HG03520 (cell line): ENCODE data around the gene PDE4B.
"Not testable (repeated sequence)": the region's sequence is repeated elsewhere in the genome, so short reads cannot be mapped to it uniquely, and the experiment has no call there.

Source experiments
- ATAC-seq: cut with Tn5 transposase; IDR thresholded peaks from one replicate; pipeline ENCODE4 v1.9.1; 2021; ENCODE audit warnings: mild to moderate bottlenecking, moderate library complexity; ENCODE audit not compliant: unreplicated experiment

PDE4B gene

GRCh38 chr1:66044912-66045311 lies 252.2 kb downstream of the PDE4B start:
- ATAC-seq: no peak

GRCh38 chr1:66046415-66046814 lies 253.7 kb downstream of the PDE4B start:
- no peak for ATAC-seq

- no peak for ATAC-seq
Observed at GRCh38 chr1:66048011-66048410, 255.3 kb downstream of the PDE4B start.

- no peak for ATAC-seq
Observed at GRCh38 chr1:66050123-66050522, 257.4 kb downstream of the PDE4B start.

GRCh38 chr1:66050633-66051032 lies 257.9 kb downstream of the PDE4B start:
- ATAC-seq: no peak

- ATAC-seq: no peak
Observed at GRCh38 chr1:66055092-66055491, 262.4 kb downstream of the PDE4B start.

GRCh38 chr1:66057448-66057847 lies 264.8 kb downstream of the PDE4B start:
- ATAC-seq: not testable (repeated sequence)

- ATAC-seq: no peak
Observed at GRCh38 chr1:66058558-66058957, 265.9 kb downstream of the PDE4B start.

- ATAC-seq: not testable (repeated sequence)
Observed at GRCh38 chr1:66067219-66067618, 274.5 kb downstream of the PDE4B start.

GRCh38 chr1:66069976-66070876 lies 277.5 kb downstream of the PDE4B start:
- no peak for ATAC-seq

GRCh38 chr1:66073388-66073787 lies 280.7 kb downstream of the PDE4B start:
- ATAC-seq: no peak

GRCh38 chr1:66074147-66074546 lies 281.5 kb downstream of the PDE4B start:
- ATAC-seq: no peak

GRCh38 chr1:66078412-66078811 lies 285.7 kb downstream of the PDE4B start:
- ATAC-seq: no peak

- ATAC-seq: no peak
Observed at GRCh38 chr1:66083003-66083402, 290.3 kb downstream of the PDE4B start.

GRCh38 chr1:66084442-66084841 lies 291.7 kb downstream of the PDE4B start:
- no peak for ATAC-seq

- no peak for ATAC-seq
Observed at GRCh38 chr1:66085600-66085999, 292.9 kb downstream of the PDE4B start.

- ATAC-seq: no peak
Observed at GRCh38 chr1:66088787-66089186, 296.1 kb downstream of the PDE4B start.

- no peak for ATAC-seq
Observed at GRCh38 chr1:66090859-66091457, 298.3 kb downstream of the PDE4B start.

- ATAC-seq: no peak
Observed at GRCh38 chr1:66095190-66095589, 302.5 kb downstream of the PDE4B start.

- not testable (repeated sequence) for ATAC-seq
Observed at GRCh38 chr1:66100959-66101358, 308.3 kb downstream of the PDE4B start.

GRCh38 chr1:66104076-66104475 lies 311.4 kb downstream of the PDE4B start:
- ATAC-seq: not testable (repeated sequence)

GRCh38 chr1:66108624-66109023 lies 315.9 kb downstream of the PDE4B start:
- no peak for ATAC-seq
